ENCODE measurements around the gene WDR88. TPM values are rescaled to one million over a fixed set of nuclear protein-coding genes. Genes with fewer than 3 reads are reported as not detected.
"Not testable (repeated sequence)": the region's sequence is repeated elsewhere in the genome, so short reads cannot be mapped to it uniquely, and the experiment has no call there.

The WDR88 gene
- total RNA-seq, 1 donor from 2014 or later, result not detected

DNA sequence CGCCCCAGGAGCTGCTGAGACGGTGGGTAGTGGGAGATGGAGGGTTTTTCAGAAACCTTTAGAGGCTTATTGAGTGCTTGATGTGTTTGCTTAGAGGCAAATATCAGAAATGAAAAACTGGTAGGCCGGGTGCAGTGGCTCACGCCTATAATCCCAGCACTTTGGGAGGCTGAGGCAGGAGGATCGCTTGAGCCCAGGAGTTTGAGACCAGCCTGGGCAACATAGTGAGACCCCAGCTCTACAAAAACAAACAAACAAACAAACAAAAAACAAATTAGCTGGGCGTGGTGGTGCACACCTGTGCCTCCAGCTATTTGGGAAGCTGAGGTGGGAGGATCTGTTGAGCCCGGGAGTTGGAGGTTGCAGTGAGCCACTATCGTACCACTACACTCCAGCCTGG, 5.2 kb upstream of the WDR88 start:
- intact Hi-C loops (cut with micrococcal nuclease), result loop anchor here (1.0 to 2.0 kb wide), 2 partner anchors 51 to 154 kb away; partner anchors contain the start of gene FAAP24

DNA sequence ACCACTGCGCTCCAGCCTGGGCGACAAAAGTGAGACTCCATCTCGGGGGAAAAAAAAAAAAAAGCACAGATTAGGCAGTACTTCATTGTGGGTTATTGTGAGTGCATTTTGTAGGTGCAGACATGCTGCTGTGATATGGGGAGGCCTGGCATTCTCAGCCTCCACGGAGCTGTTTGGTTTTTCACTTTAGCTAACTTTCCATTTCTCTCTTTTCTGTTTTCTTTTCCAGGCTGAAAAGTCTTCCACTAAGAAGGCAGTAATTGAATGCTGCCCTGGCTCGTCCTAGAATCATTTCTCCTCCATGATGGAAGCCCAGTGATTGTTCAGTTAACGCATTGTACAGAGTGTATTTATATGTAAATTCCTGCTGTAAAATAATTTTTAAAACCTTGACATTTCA, 2.0 kb upstream of the WDR88 start:
- intact Hi-C loops (cut with micrococcal nuclease), result no loop called here

DNA sequence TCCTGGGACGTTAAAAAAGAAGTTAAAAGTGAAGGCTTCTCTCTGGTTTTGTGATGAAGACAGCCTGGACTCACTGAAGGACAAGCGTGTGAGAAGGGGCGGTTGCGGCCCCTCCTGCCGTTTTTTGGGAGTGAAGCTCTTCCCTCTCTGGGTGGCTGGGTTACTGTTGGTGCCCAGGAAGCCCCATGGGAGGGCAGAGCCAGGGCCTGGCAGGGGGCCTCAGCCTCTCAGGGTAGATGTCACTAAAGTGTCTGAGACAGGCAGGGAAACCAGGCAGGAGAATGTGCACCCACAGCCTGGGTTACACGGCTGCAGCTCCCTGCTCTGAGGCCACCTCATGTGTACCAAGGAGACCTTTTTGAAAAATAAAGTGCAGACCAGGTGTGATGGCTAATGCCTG, 1.5 kb upstream of the WDR88 start:
- intact Hi-C loops (cut with micrococcal nuclease), result no loop called here

DNA sequence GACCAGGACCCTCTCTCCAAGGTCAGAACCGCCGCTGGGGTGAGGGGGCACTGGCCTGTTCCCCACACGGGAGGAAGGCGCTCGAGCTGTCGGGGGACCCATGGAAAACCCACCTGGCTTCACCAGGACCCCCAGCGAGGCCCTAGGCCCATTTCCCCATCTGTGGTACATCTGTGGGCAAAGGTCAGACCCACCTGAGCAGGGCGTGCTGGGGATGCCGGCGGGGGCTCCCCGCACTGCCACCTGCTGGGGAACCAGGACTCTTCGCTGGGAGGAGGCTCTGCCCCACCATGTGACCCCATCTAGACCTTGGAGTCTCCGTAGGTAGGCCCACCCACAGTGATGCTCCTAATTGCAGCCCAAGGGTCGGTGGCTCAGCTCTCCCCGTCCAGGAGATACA, 511 bp downstream of the WDR88 start:
- intact Hi-C loops (cut with micrococcal nuclease), result no loop called here

GRCh38 chr19:33133438-33134031, 1.6 kb downstream of the WDR88 start:
- intact Hi-C loops (cut with micrococcal nuclease), result no loop called here

- intact Hi-C loops (cut with micrococcal nuclease), result no loop called here
These were observed 2.7 kb downstream of the WDR88 start for GRCh38 chr19:33134571-33135041.

DNA sequence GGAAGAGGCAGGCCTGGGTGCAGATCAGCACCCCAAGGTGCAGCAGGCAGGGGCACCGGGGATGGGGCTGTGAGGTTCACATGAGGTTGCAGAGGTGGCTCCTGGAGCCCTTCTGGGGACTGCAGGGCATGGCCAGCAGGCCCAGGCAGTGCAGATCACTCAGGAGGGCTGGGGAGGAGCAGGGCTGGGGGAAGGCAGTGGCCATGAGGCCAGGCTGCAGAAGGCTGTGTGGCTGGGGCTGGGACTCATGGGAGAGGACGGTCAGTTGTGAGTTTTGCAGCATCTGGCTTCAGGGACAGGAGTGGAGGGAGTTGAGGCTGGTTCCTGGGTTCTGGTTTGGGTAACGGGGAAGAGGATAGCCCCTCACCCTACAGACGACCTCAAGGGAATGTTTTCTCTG, 7.3 kb downstream of the WDR88 start:
- intact Hi-C loops (cut with micrococcal nuclease), result no loop called here

DNA sequence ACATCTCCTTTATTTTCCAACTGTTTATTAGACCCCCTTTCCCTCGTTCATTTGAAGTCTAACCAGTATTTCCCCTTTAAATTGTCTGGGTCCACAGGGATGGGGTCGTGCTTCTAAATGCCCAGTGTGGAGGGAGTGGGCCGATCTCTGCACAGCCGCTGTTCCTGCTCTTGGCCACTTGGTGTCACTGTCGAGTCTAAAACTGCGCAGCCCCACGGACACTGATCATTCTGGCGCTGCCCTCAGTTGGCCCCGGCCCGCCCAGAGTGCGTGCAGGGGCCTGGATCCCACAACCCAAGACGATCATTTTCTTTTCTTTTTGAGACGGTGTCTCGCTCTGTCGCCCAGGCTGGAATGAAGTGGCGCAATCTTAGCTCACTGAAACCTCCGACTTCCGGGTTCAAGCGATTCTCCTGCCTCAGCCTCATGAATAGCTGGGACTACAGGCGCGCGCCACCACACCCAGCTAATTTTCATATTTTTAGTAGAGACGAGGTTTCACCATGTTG, 12.0 kb downstream of the WDR88 start:
- intact Hi-C loops (cut with micrococcal nuclease), result loop anchor here (1.0 to 2.0 kb wide), 3 partner anchors 17 to 40 kb away; no protein-coding TSS in a partner anchor

- intact Hi-C loops (cut with micrococcal nuclease), result no loop called here
These were observed 14.3 kb downstream of the WDR88 start for GRCh38 chr19:33146209-33146608.

GRCh38 chr19:33147538-33147937, 15.6 kb downstream of the WDR88 start:
- intact Hi-C loops (cut with micrococcal nuclease), result no loop called here

GRCh38 chr19:33150852-33151518, 19.1 kb downstream of the WDR88 start:
- intact Hi-C loops (cut with micrococcal nuclease), result no loop called here

- intact Hi-C loops (cut with micrococcal nuclease), result no loop called here
These were observed 20.3 kb downstream of the WDR88 start for GRCh38 chr19:33152176-33152575.

- intact Hi-C loops (cut with micrococcal nuclease), result not testable (repeated sequence)
These were observed 20.7 kb downstream of the WDR88 start for GRCh38 chr19:33152625-33153024.

GRCh38 chr19:33154313-33154712, 22.4 kb downstream of the WDR88 start:
- intact Hi-C loops (cut with micrococcal nuclease), result not testable (repeated sequence)

DNA sequence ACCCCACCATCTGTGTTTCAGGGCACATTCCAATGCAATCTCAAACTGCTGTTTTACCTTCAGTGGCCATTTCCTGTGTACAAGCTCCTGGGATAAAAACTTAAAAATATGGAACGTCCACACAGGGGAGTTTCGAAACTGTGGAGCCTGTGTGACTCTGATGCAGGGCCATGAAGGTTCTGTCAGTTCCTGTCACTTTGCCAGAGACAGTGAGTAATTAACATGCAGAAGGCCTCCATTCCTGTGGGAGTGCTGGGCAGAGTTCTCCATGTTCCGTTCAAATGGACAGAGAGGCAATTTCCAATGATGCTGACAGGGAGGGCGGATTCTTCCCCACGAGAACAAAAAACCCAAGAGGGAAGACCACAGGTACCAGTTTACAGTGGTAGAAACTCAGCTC, 24.4 kb downstream of the WDR88 start:
- intact Hi-C loops (cut with micrococcal nuclease), result no loop called here

GRCh38 chr19:33157906-33158305, 26.0 kb downstream of the WDR88 start:
- intact Hi-C loops (cut with micrococcal nuclease), result no loop called here

- intact Hi-C loops (cut with micrococcal nuclease), result no loop called here
These were observed 26.5 kb downstream of the WDR88 start for GRCh38 chr19:33158365-33158764.

GRCh38 chr19:33159149-33159548, 27.2 kb downstream of the WDR88 start:
- intact Hi-C loops (cut with micrococcal nuclease), result no loop called here

GRCh38 chr19:33159893-33160292, 28.0 kb downstream of the WDR88 start:
- intact Hi-C loops (cut with micrococcal nuclease), result loop anchor here (1.0 to 2.0 kb wide), 2 partner anchors 15 to 17 kb away; no protein-coding TSS in a partner anchor

GRCh38 chr19:33161201-33161600, 29.3 kb downstream of the WDR88 start:
- intact Hi-C loops (cut with micrococcal nuclease), result loop anchor here (2.0 kb wide), 1 partner anchor 16 kb away; no protein-coding TSS in a partner anchor

DNA sequence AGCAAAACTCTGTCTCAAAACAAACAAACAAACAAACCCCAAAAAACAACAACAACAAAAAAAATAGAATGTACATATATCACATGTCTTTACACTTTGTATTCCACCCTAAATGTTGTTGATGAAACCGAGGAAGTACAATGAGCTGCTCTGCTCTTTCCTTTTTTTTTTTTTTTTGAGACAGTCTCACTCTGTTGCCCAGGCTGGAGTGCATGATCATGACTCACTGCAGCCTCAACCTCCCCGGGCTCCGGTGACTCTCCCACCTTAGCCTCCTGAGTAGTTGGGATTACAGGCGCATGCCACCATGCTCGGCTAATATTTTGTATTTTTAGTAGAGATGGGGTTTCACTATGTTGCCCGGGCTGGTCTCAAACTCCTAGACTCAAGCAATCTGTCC, 31.6 kb downstream of the WDR88 start:
- intact Hi-C loops (cut with micrococcal nuclease), result no loop called here

GRCh38 chr19:33166037-33166436, 34.1 kb downstream of the WDR88 start:
- intact Hi-C loops (cut with micrococcal nuclease), result not testable (repeated sequence)

DNA sequence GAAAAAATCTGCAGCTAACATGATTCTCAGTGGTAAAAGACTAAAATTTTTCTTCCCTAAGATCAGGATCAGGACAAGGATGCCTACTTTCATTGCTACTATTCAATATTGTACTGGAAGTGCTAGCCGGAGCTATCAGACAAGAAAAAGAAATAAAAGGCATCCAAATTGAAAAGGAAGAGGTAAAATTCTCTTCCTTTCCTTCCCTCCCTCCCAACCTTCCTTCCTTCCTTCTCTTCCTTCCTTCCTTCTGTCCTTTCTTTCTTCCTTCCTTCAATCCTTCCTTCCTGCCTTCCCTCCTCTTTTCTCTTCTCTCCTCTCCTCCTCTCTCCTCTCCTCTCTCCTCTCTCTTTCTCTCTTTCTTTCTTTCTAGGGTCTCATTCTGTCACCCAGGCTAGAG, 35.5 kb downstream of the WDR88 start:
- intact Hi-C loops (cut with micrococcal nuclease), result no loop called here

Measured in T-helper 2 cell treated with Interferon-gamma antibody and Interleukin-4, amounts not matched to agents 100 ng/mL and 5 ng/mL, for 36 hours (primary cell).